GM19239 (cell line): ENCODE results near the gene SSU72.

Experiments used
- DNase-seq: peaks from one replicate; pipeline ENCODE4 v3.0.0; 2011; ENCODE audit warnings: low spot score; ENCODE audit not compliant: insufficient read length
- FAIRE-seq: peaks from 2 replicates; lab custom pipeline; 2011; peaks lifted over from hg19 to GRCh38; lab: Jason Lieb, UNC

The SSU72 gene

GRCh38 chr1:1547011-1547410 is 27.7 kb downstream of the SSU72 start:
- FAIRE-seq (no peak), DNase-seq (no peak)

GRCh38 chr1:1545946-1546737 is 28.5 kb downstream of the SSU72 start:
- no peak for DNase-seq
- no peak for FAIRE-seq

- no peak for DNase-seq
- FAIRE-seq, result no peak
These were observed 30.1 kb downstream of the SSU72 start for GRCh38 chr1:1544544-1544943.

- FAIRE-seq (no peak), DNase-seq (no peak)
These were observed 31.0 kb downstream of the SSU72 start for GRCh38 chr1:1543706-1544099.

GRCh38 chr1:1542766-1543705 is 31.6 kb downstream of the SSU72 start:
- FAIRE-seq, result no peak
- DNase-seq, result no peak

- FAIRE-seq, result no peak
- DNase-seq, result no peak
These were observed 32.5 kb downstream of the SSU72 start for GRCh38 chr1:1541956-1542765.

- FAIRE-seq, result no peak
- DNase-seq, result no peak
These were observed 33.6 kb downstream of the SSU72 start for GRCh38 chr1:1540818-1541628.

- DNase-seq (no peak), FAIRE-seq (no peak)
These were observed 34.4 kb downstream of the SSU72 start, which contains the start of gene TMEM240 for GRCh38 chr1:1540090-1540817. TSS of gene TMEM240 (minus strand) at chr1:1540624. CDS start at chr1:1540346, 278 bp downstream.

GRCh38 chr1:1539310-1540089 is 35.2 kb downstream of the SSU72 start:
- FAIRE-seq (no peak), DNase-seq (no peak)

- DNase-seq (no peak), FAIRE-seq (no peak)
These were observed 35.7 kb downstream of the SSU72 start for GRCh38 chr1:1538989-1539309.

GRCh38 chr1:1538334-1538733 is 36.3 kb downstream of the SSU72 start:
- DNase-seq (no peak), FAIRE-seq (no peak)

GRCh38 chr1:1537626-1538250 is 36.9 kb downstream of the SSU72 start:
- no peak for DNase-seq
- FAIRE-seq, result no peak

- FAIRE-seq, result no peak
These were observed 37.6 kb downstream of the SSU72 start for GRCh38 chr1:1536938-1537546.

GRCh38 chr1:1536019-1536937 is 38.4 kb downstream of the SSU72 start:
- DNase-seq (no peak), FAIRE-seq (no peak)

More at GRCh38 chr1:1536938-1537546, 37.6 kb downstream of the SSU72 start:
- no peak for DNase-seq

- DNase-seq (no peak), FAIRE-seq (no peak)
These were observed 39.3 kb downstream of the SSU72 start for GRCh38 chr1:1535201-1536018.
